Testis (tissue), 2 donors: ENCODE results near the gene PA2G4.
A peak's percentile ranks its signal among the peaks of the same experiment; 100 is the strongest.

Experiments used
- CTCF ChIP-seq, 3 experiments: fragments of 450-650 bp in 2 of 3; fragments of 200-600 bp in 1 of 3; sonication (generic) in 1 of 3; IDR thresholded peaks; one replicate each; pipeline ENCODE4 v1.5.1; 2016 to 2019; ENCODE audit warnings: antibody characterized with exemption in 3 of 3, mild to moderate bottlenecking in 2 of 3, moderate library complexity in 1 of 3
- POLR2A ChIP-seq: fragments of 450-650 bp; IDR thresholded peaks from one replicate; pipeline ENCODE4 v1.6.1; 2017; ENCODE audit warnings: antibody characterized with exemption, mild to moderate bottlenecking, moderate library complexity

GRCh38 chr12:56116267-56117081 lies 12.1 kb downstream of the PA2G4 start, which contains the start of gene RPL41:
- peak in 1 of 3 experiments; percentile 36 for TF ChIP-seq CTCF (IDR thresholded peaks at IDR 0.05)
- TF ChIP-seq POLR2A: peak; percentile 85
